GM12865 (cell line): ENCODE data around the gene SPINK2.

Experiments used
- DNase-seq: peaks from one replicate; pipeline ENCODE4 v3.0.0; 2010; ENCODE audit warnings: low read depth
- H3K4me3 ChIP-seq: 2 replicates; pipeline ENCODE4 v1.5.1; 2011; ENCODE audit warnings: mild to moderate bottlenecking, low read depth, low read length, control low read depth
- CTCF ChIP-seq: IDR thresholded peaks from 2 replicates; pipeline ENCODE4 v1.5.1; 2011; ENCODE audit warnings: low read length, control low read depth, low read depth, inconsistent platforms; ENCODE audit not compliant: insufficient read depth; ENCODE audit errors: missing control alignments

Gene SPINK2

GRCh38 chr4:56821381-56822243 lies at the start of gene SPINK2:
SPINK2 (minus strand) TSS chr4:56821701; CDS start chr4:56821662, 39 bp downstream.
- DNase-seq: peak; percentile 24
- TF ChIP-seq CTCF: no peak
- H3K4me3 ChIP-seq: no peak within 1 kb of the TSS

- DNase-seq: no peak
- TF ChIP-seq CTCF: no peak
- no peak overlapping the region for H3K4me3 ChIP-seq
These were observed 49.4 kb upstream of the SPINK2 start for GRCh38 chr4:56870946-56871345.

GRCh38 chr4:56863441-56864139 lies 42.1 kb upstream of the SPINK2 start:
- TF ChIP-seq CTCF: no peak
- DNase-seq: peak; percentile 42
- no peak overlapping the region for H3K4me3 ChIP-seq

- H3K4me3 ChIP-seq: no peak overlapping the region
- DNase-seq: peak; percentile 40
- TF ChIP-seq CTCF: no peak
These were observed 39.9 kb upstream of the SPINK2 start for GRCh38 chr4:56861360-56861759.

GRCh38 chr4:56860781-56861180 lies 39.3 kb upstream of the SPINK2 start:
- no peak for TF ChIP-seq CTCF
- DNase-seq: peak; percentile 42
- no peak overlapping the region for H3K4me3 ChIP-seq

GRCh38 chr4:56859841-56860240 lies 38.3 kb upstream of the SPINK2 start:
- peak; percentile 57 for DNase-seq
- TF ChIP-seq CTCF: no peak
- no peak overlapping the region for H3K4me3 ChIP-seq
